GM12873 (cell line): ENCODE measurements around the gene SMAD4.

Experiments
- TF ChIP-seq, protein P1 (sequence below): IDR thresholded peaks from 2 replicates; pipeline ENCODE4 v1.5.1; 2012; ENCODE audit warnings: low read depth, mild to moderate bottlenecking, moderate library complexity, low read length, control low read depth; ENCODE audit not compliant: insufficient read depth; ENCODE audit errors: missing control alignments

SMAD4 gene

DNA sequence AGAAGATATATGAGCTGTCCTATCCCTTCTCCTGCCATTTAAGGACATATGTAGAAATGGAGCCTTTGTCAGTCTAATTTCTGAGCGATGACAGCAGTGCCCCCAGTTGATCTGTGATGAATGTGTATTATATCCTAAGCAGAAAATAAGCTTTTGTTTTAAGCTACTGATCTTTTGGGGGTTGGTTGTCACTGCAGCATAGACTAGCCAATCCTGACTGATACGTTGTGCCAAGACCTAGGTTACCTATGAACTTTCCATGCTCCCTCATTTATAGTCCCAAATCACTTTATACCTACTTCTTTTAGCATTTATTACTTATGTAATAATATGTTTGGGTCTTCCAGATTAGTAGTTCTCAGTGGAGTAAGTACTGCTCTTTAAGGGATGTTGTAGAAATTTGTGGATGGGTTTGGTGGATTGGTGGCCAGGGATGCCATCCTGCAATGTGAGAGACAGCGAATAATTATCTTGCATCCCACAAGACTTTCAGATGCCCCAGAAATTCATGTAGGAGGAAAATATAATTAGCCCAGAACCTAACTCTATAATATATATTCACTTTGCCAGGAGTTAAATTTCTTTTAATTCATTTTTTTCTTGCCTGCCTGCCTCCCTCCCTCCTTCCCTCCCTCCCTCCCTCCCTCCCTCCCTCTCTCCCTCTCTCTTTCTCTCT lies 11.8 kb downstream of the SMAD4 start:
- TF ChIP-seq, protein P1, sequence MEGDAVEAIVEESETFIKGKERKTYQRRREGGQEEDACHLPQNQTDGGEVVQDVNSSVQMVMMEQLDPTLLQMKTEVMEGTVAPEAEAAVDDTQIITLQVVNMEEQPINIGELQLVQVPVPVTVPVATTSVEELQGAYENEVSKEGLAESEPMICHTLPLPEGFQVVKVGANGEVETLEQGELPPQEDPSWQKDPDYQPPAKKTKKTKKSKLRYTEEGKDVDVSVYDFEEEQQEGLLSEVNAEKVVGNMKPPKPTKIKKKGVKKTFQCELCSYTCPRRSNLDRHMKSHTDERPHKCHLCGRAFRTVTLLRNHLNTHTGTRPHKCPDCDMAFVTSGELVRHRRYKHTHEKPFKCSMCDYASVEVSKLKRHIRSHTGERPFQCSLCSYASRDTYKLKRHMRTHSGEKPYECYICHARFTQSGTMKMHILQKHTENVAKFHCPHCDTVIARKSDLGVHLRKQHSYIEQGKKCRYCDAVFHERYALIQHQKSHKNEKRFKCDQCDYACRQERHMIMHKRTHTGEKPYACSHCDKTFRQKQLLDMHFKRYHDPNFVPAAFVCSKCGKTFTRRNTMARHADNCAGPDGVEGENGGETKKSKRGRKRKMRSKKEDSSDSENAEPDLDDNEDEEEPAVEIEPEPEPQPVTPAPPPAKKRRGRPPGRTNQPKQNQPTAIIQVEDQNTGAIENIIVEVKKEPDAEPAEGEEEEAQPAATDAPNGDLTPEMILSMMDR = no peak

GRCh38 chr18:51044928-51045585 lies 15.0 kb downstream of the SMAD4 start:
- TF ChIP-seq, protein P1 = no peak

GRCh38 chr18:51048190-51048589 lies 18.2 kb downstream of the SMAD4 start:
- TF ChIP-seq, protein P1 = no peak

GRCh38 chr18:51049137-51049536 lies 19.1 kb downstream of the SMAD4 start:
- TF ChIP-seq, protein P1 = no peak

DNA sequence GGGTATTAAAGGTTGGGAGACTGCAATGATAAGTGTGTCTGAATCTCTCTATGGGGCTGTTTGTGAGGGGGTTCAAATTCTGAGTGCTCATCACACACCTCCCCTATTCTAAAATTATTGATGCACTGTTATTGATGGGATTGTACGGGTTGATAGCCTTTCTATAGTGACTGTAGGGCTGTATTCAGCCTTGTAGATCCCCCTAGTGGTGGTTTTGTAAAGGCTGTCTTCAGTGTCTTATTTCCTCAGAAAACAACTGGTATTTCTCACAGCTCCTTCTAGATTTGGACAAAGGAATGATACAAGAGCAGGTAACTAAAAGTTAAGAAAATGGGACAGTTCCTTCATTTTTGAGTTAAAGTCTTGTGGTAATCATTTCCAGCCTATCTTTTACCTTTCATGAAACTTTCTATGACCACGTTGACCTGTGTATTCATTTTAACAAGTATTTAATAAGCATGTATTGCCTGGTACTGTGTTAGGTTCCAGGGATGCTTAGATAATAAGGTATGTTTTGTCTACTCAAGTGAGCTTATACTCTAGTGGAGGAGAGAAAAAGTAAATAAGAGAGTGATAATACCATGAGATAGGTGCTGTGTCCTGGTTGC lies 21.2 kb downstream of the SMAD4 start:
- TF ChIP-seq, protein P1 = peak; percentile 86

DNA sequence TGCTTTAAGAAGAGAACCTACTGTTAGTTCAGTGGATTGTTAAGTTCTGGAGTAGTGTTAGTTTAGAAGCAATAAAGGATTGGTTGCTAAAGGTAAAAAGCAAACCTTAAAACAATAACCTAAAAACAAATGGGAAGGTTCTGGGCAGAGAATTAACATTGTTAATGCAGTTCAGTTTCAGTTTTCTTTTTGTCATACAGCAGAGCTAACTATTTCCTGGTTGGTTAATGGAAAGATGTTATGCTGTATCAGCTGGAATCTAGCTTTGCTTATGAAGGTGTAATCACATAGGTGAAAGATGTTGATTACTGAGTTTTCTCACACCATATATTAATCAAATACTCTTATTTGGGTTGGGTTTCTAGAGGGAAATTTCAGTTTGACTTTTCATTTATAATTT lies 23.8 kb downstream of the SMAD4 start:
- TF ChIP-seq, protein P1 = no peak

DNA sequence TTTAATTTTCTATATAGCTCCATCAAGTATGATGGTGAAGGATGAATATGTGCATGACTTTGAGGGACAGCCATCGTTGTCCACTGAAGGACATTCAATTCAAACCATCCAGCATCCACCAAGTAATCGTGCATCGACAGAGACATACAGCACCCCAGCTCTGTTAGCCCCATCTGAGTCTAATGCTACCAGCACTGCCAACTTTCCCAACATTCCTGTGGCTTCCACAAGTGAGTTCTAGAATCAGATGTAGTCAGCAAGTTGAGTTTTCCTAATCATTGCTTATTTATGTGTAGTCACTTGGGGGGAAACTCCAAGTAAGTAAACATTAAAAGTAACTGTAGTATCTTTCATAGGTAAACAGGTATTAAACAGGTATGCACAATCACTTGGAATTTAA lies 24.8 kb downstream of the SMAD4 start:
- TF ChIP-seq, protein P1 = no peak
